HG03432 (cell line): ENCODE measurements around the gene ZBTB42.
A peak's percentile ranks its signal among the peaks of the same experiment; 100 is the strongest.

ENCODE experiments used
- ATAC-seq: cut with Tn5 transposase; IDR thresholded peaks from one replicate; pipeline ENCODE4 v1.9.1; 2021; ENCODE audit warnings: mild to moderate bottlenecking, moderate library complexity; ENCODE audit not compliant: unreplicated experiment

Gene ZBTB42

GRCh38 chr14:104800771-104801519 is at the start of gene ZBTB42:
TSS of gene ZBTB42 (plus strand) at chr14:104801101. CDS start at chr14:104801198, 97 bp downstream.
- ATAC-seq: peak; percentile 38

DNA sequence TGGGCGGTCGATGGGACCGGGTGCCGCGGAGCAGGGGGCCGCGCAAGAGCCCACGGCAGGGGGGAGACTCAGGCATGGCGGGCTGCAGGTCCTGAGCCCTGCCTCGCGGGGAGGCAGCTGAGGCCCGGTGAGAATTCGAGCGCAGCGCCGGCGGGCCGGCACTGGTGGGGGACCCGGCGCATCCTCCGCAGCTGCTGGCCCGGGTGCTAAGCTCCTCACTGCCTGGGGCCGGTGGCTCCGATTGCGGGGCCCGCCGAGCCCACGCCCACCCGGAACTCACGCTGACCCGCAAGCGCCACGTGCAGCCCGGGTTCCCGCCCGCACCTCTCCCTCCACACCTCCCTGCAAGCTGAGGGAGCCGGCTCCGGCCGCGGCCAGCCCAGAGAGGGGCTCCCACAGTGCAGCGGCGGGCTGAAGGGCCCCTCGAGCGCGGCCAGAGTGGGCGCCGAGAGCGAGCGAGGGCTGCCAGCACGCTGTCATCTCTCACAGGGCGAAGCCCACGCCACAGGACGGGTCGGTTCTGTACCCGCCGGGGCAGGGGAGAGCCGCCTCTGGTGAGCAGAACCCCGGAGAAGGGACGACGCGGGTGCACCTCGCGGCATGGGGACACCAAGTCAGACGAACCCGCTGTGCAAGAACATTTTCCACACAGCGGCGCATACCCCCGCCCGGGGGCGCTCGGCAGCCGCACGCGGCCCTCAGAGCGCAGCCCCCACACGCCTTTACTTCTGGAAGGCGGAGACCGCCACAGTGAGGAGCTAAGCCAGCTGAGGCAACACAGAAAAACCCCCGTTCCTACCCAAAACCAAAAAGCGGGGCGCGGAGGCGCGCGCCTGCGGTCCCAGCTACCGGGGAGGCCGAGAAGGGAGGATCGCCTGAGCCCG is 49.1 kb upstream of the ZBTB42 start:
- no peak for ATAC-seq

- no peak for ATAC-seq
Measured at GRCh38 chr14:104752423-104752734, 48.5 kb upstream of the ZBTB42 start.

GRCh38 chr14:104752735-104753527 is 48.0 kb upstream of the ZBTB42 start, which contains the start of gene SIVA1:
TSS of gene SIVA1 (plus strand) at chr14:104753147. CDS start at chr14:104753202, 55 bp downstream.
- ATAC-seq: peak; percentile 89

DNA sequence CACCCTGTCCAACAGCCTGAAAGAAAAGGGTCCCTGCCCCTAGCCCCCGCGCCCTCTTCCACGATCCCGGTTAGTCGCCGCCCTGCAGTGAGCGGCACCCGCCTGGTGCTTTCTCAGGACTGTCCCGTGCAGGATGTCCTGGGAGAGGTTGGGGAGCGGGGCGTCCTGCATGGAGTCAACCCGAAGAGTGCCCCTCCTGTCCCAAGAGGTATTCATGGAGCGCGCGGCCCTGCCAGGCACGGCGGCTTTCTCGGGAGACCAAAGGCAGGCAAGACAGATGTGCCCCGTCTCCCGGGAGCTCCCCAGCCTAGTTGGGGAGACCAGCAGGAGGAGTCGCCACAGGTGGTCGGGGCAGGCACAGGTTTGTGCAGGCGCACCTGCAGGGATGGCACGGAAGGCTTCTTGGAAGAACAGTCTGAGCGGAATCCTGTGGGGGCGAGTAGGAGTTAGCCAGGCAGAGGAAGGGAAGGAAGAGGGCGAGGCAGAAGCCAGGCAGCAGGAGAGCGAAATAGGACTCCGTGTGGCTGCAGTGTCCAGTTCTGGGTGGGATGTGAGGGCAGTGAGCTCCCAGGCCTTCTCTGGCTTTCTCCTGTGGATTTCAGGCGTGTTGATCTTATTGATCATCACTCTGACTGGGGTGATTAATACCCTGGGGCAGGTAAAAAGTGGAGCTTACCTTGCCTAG is 47.2 kb upstream of the ZBTB42 start:
- ATAC-seq: no peak

GRCh38 chr14:104754213-104754851 is 46.6 kb upstream of the ZBTB42 start:
- ATAC-seq: no peak

DNA sequence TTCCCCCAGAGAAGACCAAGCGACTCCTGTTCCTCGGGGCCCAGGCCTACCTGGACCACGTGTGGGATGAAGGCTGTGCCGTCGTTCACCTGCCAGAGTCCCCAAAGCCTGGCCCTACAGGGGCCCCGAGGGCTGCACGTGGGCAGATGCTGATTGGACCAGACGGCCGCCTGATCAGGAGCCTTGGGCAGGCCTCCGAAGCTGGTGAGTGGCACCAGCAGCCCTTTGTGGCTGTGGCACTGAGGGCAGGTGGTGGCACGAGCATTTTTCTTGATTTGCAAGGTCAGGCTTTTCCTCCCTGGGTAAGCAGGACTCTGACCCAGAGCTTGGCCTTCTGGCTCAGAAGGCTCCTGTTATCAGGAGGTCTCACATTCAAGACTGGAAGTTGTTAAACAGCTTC is 45.3 kb upstream of the ZBTB42 start:
- ATAC-seq: no peak

GRCh38 chr14:104756477-104757237 is 44.2 kb upstream of the ZBTB42 start:
- ATAC-seq: no peak

DNA sequence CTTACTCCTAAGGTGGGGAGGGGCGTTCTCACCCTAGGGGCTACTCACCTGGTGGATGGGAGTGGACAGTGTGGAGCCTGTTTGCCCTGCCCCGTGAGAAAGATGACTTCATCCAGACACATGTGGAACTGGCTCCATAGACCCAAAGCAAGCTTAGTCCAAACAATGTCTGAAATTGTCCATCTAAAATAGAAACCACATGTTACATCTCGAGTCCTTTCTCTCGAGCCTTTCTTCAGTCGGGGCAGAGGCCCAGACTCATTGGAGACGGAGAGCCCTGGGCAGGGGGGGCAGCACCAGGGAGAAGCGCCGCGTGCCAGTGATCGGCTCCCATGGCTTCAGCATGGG is 43.7 kb upstream of the ZBTB42 start:
- ATAC-seq: no peak

DNA sequence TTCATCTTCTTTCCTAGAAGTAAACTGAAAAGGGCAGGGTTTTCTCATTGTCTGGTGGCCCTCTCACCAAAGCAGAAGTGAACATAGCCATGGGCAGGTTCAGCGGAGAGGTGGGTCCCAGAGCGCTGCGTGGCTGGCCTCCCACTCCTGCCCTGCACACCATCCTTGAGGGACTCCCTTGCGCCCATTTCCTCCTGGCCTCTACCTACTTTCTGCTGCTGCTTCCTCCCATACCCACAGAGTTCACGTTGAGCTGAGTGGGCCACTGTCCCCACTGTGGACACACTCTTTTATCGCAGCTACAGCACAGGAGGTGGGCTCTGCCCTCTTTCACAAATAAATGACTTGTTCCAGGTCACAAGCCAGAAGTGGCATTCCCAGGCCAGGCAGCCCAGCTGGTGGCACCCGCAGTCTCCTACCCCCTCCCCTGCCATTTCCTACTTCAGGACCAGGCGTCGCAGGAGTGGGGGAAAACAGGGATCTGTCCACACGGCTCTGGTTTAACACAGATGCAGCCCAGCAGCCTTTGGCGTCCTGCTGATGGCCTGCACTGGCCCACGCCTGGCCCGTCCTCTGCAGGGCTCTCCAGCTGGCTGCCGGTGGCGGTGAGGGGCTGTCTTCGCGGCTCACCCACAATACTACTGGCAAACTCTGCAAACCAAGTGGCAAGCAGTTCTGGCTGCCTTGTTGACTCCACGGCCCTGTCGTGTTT is 43.1 kb upstream of the ZBTB42 start:
- no peak for ATAC-seq

- no peak for ATAC-seq
Measured at GRCh38 chr14:104758981-104759969, 41.6 kb upstream of the ZBTB42 start.

GRCh38 chr14:104765517-104765916 is 35.4 kb upstream of the ZBTB42 start:
- no peak for ATAC-seq

- ATAC-seq: no peak
Measured at GRCh38 chr14:104766256-104766862, 34.5 kb upstream of the ZBTB42 start.

DNA sequence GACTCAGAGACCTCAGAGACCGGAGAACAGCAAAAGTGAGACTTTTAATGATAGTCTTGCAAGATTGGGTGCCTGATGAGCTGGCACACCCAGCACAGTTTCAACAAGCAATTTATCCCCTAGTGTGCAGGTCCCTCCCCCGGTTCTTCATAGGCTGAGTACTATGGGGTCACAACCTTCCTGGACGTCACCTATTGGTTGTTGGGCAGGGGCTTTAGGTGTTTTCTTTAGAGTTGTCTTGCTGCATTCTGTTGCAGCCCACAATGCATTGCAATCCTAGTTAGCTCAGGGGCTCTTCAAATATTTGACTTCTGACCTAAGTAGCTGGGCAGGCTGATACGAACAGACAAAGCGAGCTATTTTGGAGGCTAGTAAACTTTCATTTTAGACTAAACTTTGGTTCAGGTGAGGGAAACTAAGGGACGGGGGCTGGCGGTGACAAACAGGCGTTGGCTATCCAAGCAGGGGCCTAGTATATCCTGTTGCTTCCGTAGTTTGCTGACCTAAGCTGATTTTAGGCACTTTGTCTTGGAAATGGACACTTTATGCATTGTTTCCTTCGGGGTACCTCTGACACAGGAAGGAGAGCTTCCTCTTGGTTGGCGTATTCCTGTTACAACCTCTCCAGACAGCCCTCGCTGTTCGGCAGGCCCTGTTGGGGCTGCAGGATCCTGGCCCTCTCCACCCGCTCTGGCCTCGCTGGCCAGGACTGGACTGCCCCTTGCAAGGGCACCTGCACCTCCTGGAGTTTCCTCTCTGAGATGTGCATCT is 33.9 kb upstream of the ZBTB42 start:
- no peak for ATAC-seq

GRCh38 chr14:104767634-104767918 is 33.3 kb upstream of the ZBTB42 start:
- ATAC-seq: no peak

DNA sequence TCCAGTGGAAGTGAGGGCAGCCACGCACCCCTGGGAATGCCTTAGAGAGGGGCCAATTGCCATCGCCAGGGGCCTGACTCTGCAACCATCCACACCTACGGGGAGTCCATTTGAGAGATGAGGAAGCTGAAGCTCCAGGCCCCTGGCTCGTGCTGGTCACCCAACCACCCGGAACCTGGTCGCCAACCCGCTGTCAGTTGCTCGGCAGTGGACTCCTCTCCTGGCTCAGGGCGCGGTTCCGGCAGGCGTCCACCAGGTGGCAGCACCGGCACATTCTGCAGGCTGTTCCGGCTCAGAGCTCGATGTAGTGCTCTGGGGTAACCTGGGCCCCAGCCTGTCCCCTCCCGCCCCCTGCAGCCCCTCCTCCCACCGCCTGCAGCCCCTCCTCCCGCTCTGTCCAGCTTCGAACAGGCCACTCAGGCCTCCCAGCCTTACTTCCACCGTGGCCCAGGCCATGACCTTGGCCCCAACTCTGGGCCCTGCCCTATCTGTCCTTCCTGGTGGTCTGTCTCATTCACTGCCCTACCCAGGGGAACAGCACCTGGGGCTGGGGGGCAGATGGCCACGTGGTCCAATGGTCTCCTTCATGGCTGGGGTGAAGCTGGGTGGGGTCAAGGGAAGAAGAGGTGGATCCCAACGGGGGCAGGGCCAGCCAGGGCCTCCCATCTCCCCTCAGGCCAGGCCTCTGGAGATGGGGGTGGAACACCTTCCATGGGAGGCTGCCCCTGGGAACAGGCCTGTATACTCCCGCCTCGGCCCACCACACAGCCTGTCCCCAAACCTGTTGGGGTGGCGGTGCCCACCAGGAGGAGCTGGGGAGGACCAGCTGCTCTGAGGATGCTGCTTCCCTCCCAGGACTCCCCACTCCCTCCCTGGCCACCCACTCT is 32.2 kb upstream of the ZBTB42 start:
- peak; percentile 79 for ATAC-seq
